Breast epithelium (tissue), 4 donors: ENCODE data around the gene CDH16. TPM values are rescaled to one million over a fixed set of nuclear protein-coding genes. Genes with fewer than 3 reads are reported as not detected.
"Not testable (repeated sequence)": the region's sequence is repeated elsewhere in the genome, so short reads cannot be mapped to it uniquely, and the experiment has no call there.

Experiments used
- DNase-seq, 2 donors: peaks; one replicate each; pipeline ENCODE4 v3.0.0-alpha.2; 2019; ENCODE audit warnings: low spot score in 2 of 2
- H3K27ac ChIP-seq, 2 donors: fragments of 200-600 bp; sonication (generic) in 1 of 2; one replicate each; pipeline ENCODE4 v1.5.1; 2016 to 2019; ENCODE audit warnings: mild to moderate bottlenecking in 1 of 2
- H3K27me3 ChIP-seq, 2 donors: fragments of 200-600 bp; sonication (generic) in 1 of 2; one replicate each; pipeline versions ENCODE4 v1.5.1 to v1.6.0; 2017 to 2019; ENCODE audit warnings: control low read depth in 1 of 2, mild to moderate bottlenecking in 1 of 2
- H3K36me3 ChIP-seq: fragments of 200-600 bp; one replicate; pipeline ENCODE4 v1.5.1; 2019
- H3K4me1 ChIP-seq, 2 donors: fragments of 200-600 bp; sonication (generic); one replicate each; pipeline ENCODE4 v1.5.1; 2016 to 2019; ENCODE audit warnings: control low read depth in 1 of 2
- H3K4me3 ChIP-seq, 3 donors: fragments of 200-600 bp; sonication (generic); 1 replicate in 2 of 3; 2 replicates in 1 of 3; pipeline ENCODE4 v1.5.1; 2016 to 2019; ENCODE audit warnings: mild to moderate bottlenecking in 3 of 3, moderate library complexity in 2 of 3
- H3K9me3 ChIP-seq, 2 donors: fragments of 200-600 bp; sonication (generic) in 1 of 2; one replicate each; pipeline ENCODE4 v1.5.1; 2016 to 2019; ENCODE audit warnings: control low read depth in 1 of 2
- POLR2A ChIP-seq: fragments of 450-650 bp; IDR thresholded peaks from one replicate; pipeline ENCODE4 v1.6.1; 2016; ENCODE audit warnings: antibody characterized with exemption, mild to moderate bottlenecking, moderate library complexity
- POLR2AphosphoS5 ChIP-seq, 3 donors: sonication (generic); formaldehyde crosslinking; IDR thresholded peaks; one replicate each; pipeline ENCODE4 v1.6.1; 2017; ENCODE audit warnings: antibody characterized with exemption in 3 of 3
- intact Hi-C: fragments of 100-400 bp; cut with DNase I; formaldehyde crosslinking; loops from one replicate; pipeline ENCODE4 v1.15.1; 2023; ENCODE audit warnings: low total_unique reads
- total RNA-seq, 3 donors: library from RNA; depleted of rRNA; stranded (reverse); fragments of >200 nt; gene quantifications; one replicate each; pipeline ENCODE4 v1.1.0, GENCODE V29; 2016
- TF ChIP-seq, protein P1 (sequence below), 3 donors: fragments of 450-650 bp; IDR thresholded peaks; one replicate each; pipeline ENCODE4 v1.5.1; 2016 to 2017; ENCODE audit warnings: antibody characterized with exemption in 3 of 3, mild to moderate bottlenecking in 3 of 3, moderate library complexity in 3 of 3

Gene CDH16
- total RNA-seq, 3 donors from 2014 or later: not detected

DNA sequence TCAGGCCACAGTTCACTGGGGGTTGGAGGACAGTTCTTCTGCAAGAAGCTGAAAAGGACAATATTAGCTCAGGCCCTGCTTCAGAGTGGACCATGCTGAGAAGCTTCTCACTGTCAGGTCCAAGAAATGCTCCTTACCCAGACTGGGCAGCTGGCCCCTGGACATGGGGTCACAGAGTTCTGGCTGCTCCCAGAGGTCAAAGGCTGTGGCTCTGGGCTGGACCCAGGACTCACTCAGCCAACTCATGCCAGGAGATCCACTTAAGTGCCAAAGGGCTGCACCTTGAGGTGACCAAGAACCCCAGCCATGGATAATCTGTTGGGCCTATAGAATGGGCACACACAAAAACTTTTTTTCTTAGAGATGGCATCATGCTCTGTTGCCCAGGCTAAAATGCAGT is 20.7 kb upstream of the CDH16 start:
- no peak for TF ChIP-seq POLR2AphosphoS5 (IDR thresholded peaks at IDR 0.05)
- TF ChIP-seq, protein P1, sequence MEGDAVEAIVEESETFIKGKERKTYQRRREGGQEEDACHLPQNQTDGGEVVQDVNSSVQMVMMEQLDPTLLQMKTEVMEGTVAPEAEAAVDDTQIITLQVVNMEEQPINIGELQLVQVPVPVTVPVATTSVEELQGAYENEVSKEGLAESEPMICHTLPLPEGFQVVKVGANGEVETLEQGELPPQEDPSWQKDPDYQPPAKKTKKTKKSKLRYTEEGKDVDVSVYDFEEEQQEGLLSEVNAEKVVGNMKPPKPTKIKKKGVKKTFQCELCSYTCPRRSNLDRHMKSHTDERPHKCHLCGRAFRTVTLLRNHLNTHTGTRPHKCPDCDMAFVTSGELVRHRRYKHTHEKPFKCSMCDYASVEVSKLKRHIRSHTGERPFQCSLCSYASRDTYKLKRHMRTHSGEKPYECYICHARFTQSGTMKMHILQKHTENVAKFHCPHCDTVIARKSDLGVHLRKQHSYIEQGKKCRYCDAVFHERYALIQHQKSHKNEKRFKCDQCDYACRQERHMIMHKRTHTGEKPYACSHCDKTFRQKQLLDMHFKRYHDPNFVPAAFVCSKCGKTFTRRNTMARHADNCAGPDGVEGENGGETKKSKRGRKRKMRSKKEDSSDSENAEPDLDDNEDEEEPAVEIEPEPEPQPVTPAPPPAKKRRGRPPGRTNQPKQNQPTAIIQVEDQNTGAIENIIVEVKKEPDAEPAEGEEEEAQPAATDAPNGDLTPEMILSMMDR (IDR thresholded peaks at IDR 0.05): no peak
- TF ChIP-seq POLR2A: no peak
- intact Hi-C loops: no loop called here
- peaks cover 11 to 15% of the 10 kb centered on the region in 2 donors for H3K4me1 ChIP-seq
- H3K4me3 ChIP-seq: no peak overlapping the region
- H3K27me3 ChIP-seq: no peaks in the 10 kb centered on the region
- H3K9me3 ChIP-seq: no peaks in the 10 kb centered on the region
- peaks cover 12% of the 10 kb centered on the region for H3K36me3 ChIP-seq
- H3K27ac ChIP-seq: no peak overlapping the region
- DNase-seq: no peak

DNA sequence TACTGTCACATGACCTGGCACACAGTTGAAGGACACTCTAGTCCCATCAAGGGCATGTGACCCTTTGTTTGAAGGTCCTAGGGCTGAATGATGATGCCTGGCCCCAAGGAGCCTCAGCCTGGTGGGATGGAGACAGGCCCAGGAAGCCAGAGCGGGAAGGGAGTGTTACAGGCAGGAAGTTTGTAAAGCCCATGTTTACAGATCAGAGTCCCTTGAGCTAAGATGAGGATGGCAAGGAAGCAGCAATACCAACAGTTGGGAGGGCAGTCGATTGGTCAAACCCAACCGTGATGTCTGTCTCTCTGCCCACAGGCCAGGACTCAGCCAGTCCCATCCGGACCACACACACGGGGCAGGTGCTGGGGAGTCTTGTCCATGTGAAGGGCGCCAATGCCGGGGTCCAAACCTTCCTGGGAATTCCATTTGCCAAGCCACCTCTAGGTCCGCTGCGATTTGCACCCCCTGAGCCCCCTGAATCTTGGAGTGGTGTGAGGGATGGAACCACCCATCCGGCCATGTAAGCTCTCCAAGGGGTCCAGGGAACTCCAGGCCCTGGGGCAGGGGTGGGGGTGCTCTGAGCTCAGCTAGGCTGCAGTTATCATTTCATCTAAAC is 19.1 kb upstream of the CDH16 start:
- Histone ChIP-seq H3K27ac (no peak overlapping the region), H3K4me3 (no peak overlapping the region), H3K4me1 (peaks cover 11 to 21% of the 10 kb centered on the region in 2 donors), H3K27me3 (no peaks in the 10 kb centered on the region), H3K9me3 (no peaks in the 10 kb centered on the region), H3K36me3 (peaks cover 12% of the 10 kb centered on the region)
- no peak for TF ChIP-seq POLR2AphosphoS5 (IDR thresholded peaks at IDR 0.05)
- TF ChIP-seq POLR2A: no peak
- TF ChIP-seq, protein P1 (IDR thresholded peaks at IDR 0.05): no peak
- DNase-seq: no peak
- intact Hi-C loops: no loop called here

DNA sequence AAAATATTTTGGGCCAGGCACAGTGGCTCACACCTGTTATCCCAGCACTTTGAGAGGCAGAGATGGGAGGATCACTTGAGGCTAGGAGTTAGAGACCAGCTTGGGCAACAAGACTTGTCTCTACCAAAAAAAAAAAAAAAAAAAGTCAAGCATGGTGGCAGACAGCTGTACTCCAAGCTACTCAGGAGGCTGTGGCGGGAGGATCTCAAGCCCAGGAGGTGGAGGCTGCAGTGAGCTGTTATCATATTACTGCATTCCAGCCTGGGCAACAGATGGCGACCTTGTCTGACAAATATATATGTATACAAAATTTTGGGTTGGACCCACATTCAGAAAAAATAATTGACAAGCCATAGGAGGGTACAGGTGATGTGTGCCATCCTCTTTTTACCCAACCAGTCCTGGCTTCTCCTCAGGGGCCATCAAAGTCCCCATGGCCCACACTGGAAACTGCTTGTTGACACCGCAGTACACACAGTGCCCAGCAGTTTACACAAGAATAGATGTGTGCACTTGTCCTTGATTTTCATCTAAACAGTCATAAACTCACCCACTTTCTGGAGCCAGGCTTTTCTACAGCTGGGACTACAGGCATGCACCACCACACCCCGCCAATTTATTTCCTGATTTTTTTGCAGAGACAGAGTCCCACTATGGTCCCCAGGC is 18.3 kb upstream of the CDH16 start:
- no peak for DNase-seq
- no peak overlapping the region for H3K4me3 ChIP-seq
- H3K27ac ChIP-seq: no peak overlapping the region
- no peak for TF ChIP-seq POLR2AphosphoS5 (IDR thresholded peaks at IDR 0.05)
- TF ChIP-seq, protein P1 (IDR thresholded peaks at IDR 0.05): no peak
- no peak for TF ChIP-seq POLR2A
- intact Hi-C loops: no loop called here
- H3K27me3 ChIP-seq: no peaks in the 10 kb centered on the region
- peaks cover 11 to 21% of the 10 kb centered on the region in 2 donors for H3K4me1 ChIP-seq
- H3K36me3 ChIP-seq: peaks cover 12% of the 10 kb centered on the region
- no peaks in the 10 kb centered on the region for H3K9me3 ChIP-seq

DNA sequence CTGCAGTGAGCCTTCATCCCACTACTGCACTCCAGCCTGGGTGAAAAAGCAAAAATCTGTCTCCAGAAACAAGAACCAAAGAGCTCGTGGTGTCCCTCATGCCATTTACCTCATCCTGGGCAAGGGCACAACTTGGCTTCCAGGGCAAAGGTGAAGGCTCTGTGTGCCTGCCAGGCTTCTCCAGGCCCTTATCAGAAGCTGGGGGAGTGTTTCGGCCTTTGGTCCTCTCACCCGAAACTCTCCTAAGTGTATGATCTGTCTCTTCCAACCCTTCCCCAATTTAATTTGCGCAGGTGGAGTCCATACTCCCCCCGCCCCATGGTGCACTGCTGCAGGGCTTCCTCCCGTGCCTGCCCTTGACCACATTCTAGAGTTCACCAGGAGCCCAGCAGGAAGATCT is 17.8 kb upstream of the CDH16 start:
- TF ChIP-seq POLR2AphosphoS5 (IDR thresholded peaks at IDR 0.05) (no peak), POLR2A (no peak)
- TF ChIP-seq, protein P1 (IDR thresholded peaks at IDR 0.05): no peak
- intact Hi-C loops: no loop called here
- no peak overlapping the region for H3K27ac ChIP-seq
- H3K4me3 ChIP-seq: peak overlapping the region in 2 of 3 donors; percentile 89 to 99
- no peak for DNase-seq
- H3K27me3 ChIP-seq: no peaks in the 10 kb centered on the region
- peaks cover 11 to 21% of the 10 kb centered on the region in 2 donors for H3K4me1 ChIP-seq
- H3K9me3 ChIP-seq: no peaks in the 10 kb centered on the region
- H3K36me3 ChIP-seq: peaks cover 10% of the 10 kb centered on the region

DNA sequence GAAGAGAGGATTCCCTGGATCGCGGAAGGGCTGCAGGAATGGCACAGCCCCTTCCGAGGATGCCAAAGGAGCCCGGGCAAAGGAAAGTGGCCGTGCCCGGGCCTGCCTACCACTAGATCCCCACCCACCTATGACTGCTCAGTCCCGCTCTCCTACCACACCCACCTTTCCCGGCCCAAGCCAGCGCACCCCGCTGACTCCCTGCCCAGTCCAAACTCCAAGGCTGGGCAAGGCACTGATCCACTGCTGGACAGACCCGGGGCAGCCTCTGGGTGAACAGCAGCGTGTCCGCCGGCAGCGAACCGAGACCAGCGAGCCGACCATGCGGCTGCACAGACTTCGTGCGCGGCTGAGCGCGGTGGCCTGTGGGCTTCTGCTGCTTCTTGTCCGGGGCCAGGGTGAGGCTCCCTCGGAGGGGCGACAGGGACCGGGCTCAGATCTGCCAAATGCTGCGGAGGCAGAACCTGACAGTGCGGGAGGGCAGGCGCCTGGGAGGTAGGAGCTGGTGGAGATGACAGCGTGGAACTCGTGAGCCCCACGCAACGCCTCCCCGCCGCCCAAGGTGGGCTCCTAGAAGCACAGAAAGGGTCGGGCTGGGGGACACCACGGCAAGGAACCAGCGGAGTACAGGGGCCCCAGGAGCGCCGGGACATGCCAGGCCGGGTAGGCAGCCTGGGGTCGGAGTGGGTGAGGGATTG is 16.8 kb upstream of the CDH16 start, which contains the start of gene CES2:
Gene CES2, plus strand, starts transcription at position 203 of the 698 bp plus-strand sequence. Its CDS starts 120 bp downstream, at position 323.
- intact Hi-C loops: no loop called here
- H3K4me3 ChIP-seq: peak within 1 kb of the TSS; percentile 89 to 99 (median 90)
- TF ChIP-seq, protein P1 (IDR thresholded peaks at IDR 0.05): no peak
- no peak for TF ChIP-seq POLR2AphosphoS5 (IDR thresholded peaks at IDR 0.05)
- no peak for TF ChIP-seq POLR2A
- H3K27me3 ChIP-seq: no peaks in the 10 kb centered on the region
- H3K27ac ChIP-seq: peak within 1 kb of the TSS; percentile 94 to 95
- H3K36me3 ChIP-seq: peaks cover under 1% of the 10 kb centered on the region
- peak; percentile 58 to 75 for DNase-seq
- peaks cover 11 to 21% of the 10 kb centered on the region in 2 donors for H3K4me1 ChIP-seq
- no peaks in the 10 kb centered on the region for H3K9me3 ChIP-seq

DNA sequence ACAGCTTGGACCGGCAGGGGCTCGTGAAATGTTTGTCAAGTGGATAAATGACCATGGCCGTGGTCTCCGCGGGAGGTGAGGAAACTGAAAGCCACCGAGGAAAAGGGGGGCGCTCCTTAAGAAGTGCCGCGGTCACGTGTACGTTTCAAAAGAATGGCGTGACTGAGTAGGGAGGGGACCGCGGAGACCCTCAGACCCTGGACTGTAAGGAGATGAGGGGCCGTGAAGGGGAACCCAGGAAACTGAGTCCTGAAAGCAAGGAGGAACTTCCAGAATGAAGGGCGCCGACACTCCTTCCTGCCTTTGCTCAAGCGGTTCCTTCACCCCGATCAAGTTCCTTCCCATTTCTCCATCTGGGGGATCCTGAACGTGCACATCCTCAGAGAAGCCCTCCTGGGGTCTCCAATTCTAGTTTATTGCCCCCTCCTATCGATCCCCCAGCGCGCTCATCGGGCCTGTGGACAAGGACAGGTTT is 16.2 kb upstream of the CDH16 start:
- peak overlapping the region; percentile 89 to 99 (median 90) for H3K4me3 ChIP-seq
- H3K36me3 ChIP-seq, DNase-seq, H3K9me3 ChIP-seq, H3K27me3 ChIP-seq, intact Hi-C loops: not testable (repeated sequence)
- H3K4me1 ChIP-seq: peaks cover 11 to 21% of the 10 kb centered on the region in 2 donors
- H3K27ac ChIP-seq: peak overlapping the region; percentile 94 to 95
